SK-N-MC (cell line): ENCODE results near the gene CRACDL.

Experiments used
- EZH2 ChIP-seq: fragments of 200-600 bp; sonication (generic); IDR thresholded peaks from one replicate; pipeline ENCODE4 v1.6.1; 2017; ENCODE audit warnings: antibody characterized with exemption
- POLR2AphosphoS5 ChIP-seq: IDR thresholded peaks from 2 replicates; pipeline ENCODE4 v1.6.1; 2012; ENCODE audit warnings: mild to moderate bottlenecking, low read depth, low read length, borderline replicate concordance

GRCh38 chr2:98816281-98816680, 119.7 kb downstream of the CRACDL start:
- TF ChIP-seq POLR2AphosphoS5 (no peak), EZH2 (no peak)
